NCI-H748 (cell line): ENCODE measurements around the gene SRPRB.

ENCODE experiments used
- DNase-seq: peaks from one replicate; lab custom pipeline; 2025; ENCODE audit not compliant: unreplicated experiment; lab: John Stamatoyannopoulos, UW

The SRPRB gene

DNA sequence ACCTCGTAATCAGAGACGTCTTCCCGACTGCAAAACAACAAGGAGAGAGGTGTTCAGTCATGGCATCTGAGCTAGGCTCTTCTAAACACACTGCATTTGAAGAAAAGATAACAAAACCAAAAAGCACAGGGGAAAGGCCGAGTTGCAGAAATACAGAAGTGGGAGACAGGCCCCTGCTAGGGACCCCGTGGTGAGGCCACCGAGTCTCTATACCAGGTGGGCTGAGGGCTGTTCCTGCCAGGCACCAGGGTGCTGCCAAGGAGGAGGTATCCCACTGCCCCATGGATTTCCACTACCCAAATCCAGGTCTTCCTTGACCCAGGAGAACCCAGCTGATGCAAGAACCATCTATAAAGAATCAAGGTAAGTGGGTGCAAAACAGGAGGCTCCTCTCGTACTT is 59.0 kb downstream of the SRPRB start:
- DNase-seq = no peak

DNA sequence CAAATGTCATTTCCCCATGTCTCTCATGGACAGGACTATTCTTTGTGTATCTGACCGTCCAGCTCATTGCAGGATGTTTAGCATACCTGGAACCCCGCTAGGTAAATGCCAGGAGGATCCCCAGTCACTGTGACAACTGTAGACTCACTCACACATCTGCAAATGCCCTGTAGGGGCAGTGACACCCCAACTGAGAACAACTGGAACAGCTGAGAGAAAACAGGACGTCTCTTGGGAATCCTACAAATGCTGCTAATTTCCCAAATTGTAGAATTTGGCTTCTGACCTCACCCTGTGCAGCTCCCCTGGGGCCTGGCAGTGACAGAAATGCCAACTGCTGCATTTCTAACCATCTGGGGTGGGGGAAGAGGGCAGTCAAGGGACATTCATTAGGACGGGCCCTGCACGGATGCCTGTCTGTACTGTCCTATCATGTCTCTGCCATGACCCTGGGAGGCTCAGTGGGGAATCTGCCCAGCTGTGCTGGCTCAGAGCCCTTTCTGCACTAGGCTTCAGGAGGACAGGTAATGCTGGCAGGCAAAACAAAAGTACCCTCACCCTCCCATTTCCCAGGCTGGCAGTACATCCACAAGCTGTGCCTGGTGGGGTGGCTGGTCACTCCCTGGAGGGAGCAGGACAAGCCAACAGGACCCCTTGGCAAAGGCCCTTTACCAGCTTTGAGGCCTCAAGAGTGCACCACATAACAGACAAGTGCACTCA is 59.7 kb downstream of the SRPRB start:
- no peak for DNase-seq

DNA sequence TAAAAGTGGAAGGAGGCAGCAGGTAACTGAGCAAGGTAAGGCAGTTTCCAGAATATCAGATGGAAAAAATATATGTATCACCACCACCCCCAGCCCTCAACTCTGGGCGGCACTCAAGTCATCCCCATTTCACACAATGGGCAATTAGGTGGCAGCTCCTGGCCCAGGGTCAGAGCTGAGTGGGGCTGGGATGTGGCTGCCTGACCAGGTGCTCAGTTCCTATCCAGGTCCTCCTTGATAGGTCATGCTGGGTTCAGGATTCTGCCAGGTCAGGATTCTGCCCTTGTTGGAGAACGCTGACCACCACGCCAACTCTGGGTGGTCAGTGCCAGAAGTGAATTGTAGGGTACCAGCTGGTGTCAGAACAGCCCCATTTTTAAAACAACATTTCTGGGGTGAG is 60.5 kb downstream of the SRPRB start:
- DNase-seq = no peak

DNA sequence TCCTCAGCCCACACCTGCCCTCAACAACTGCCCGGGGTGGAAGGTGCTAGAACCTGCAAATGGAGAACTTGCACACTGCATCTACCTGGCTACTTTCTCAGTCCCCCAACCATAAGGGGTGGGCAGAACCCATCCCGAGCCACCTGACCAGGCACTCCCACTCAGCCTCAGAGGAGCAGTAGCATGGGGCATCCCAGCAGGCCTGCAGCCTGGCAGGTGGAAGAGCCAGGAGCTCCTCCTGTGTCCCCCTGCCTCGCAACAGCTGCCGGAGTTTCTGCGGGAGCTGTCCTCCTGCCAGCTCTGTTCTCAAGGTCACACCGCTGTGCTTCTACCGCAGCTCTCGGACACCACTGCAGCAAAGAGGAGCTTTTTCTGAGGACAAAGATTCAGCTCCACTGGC is 62.6 kb downstream of the SRPRB start:
- no peak for DNase-seq

- DNase-seq = no peak
Measured at GRCh38 chr3:133868758-133869475, 63.3 kb downstream of the SRPRB start.

DNA sequence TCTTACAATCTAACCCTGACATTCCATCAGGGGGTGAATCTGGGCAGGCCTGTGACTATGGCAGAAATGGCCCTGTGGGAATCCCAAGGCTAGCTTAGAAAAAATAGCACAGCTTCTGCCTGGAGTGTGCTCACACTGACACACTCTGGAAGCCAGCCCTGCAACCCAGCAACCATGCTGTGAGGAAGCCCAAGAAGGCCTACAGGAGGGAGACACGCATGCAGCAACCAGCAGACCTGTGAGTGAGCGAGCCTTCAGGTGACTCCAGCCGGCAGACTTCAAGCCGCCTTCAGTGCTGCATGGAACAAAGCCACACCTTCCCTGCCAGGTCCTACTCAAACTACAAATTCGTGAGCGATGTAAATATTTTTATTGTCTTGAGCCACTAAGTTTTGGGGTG is 64.0 kb downstream of the SRPRB start:
- DNase-seq = no peak

GRCh38 chr3:133870822-133871221 is 65.2 kb downstream of the SRPRB start:
- no peak for DNase-seq
